Nucleus accumbens (tissue), 56 donors: ENCODE results near the gene NME9.

Source experiments
- DNase-seq, 56 donors: peaks; one replicate each; lab custom pipeline; 2025; lab: John Stamatoyannopoulos, UW

NME9 gene

DNA sequence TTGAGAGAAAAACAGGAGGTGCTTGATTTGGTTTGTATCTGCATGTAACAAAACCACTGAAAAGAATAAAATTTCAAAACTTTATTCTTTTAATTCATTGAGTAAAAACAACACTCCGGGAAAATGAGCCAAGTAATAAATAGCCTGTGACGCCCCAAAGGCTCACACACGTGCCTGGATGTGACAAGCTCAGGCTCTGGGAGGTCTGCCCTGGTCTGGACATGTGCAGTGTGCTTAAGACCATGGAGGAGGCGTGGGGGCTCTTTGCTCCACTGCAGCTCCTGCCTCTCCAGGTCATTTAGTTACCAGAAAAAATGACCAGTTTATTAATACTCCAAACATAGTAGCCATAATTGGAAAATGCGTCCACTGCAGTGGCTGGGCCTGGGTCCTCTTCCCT lies 8.6 kb upstream of the NME9 start:
- no peak for DNase-seq

GRCh38 chr3:138336454-138336999 lies 6.9 kb upstream of the NME9 start:
- no peak for DNase-seq

- no peak for DNase-seq
Measured at GRCh38 chr3:138334608-138335007, 5.0 kb upstream of the NME9 start.

- DNase-seq: no peak
Measured at GRCh38 chr3:138332472-138333073, 2.9 kb upstream of the NME9 start.

DNA sequence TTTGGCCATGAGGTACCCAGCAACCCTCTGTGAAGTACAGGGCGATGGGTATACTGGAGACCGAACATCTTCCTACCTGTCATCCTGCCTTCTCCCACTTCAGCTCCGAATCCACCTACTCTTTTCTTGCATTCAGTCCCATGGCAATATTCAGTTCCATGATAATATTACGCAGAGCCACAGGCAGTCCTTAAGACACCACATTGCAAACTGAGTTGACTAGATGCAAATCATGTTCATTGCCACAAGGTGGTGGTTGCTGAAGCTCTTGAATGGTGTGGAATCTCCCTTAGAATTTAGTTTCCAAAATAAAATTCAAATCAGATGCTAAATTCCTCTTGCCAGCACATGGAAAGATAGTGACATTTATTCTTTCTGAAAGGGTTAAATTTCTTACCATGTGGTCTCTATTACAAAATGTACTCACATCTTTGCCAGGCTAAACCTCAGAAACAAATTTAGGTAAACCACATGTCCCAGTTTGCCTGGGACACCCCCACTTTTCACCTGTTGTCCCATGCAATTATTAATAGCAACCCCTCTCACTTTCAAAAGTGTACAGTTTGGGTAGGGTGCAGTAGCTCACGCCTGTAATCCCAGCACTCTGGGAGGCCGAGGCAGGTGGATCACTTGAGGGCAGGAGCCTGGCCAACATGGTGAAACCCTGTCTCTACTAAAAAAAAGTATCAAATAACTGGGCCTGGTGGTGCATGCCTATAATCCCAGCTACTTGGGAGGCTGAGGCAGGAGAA lies 1.7 kb upstream of the NME9 start:
- peak in 1 of 56 donors; percentile 19 for DNase-seq

- DNase-seq: no peak
Measured at GRCh38 chr3:138329984-138330293, 288 bp upstream of the NME9 start.

- DNase-seq: no peak
Measured at GRCh38 chr3:138328341-138328740, 1.3 kb downstream of the NME9 start.

GRCh38 chr3:138327831-138328230 lies 1.8 kb downstream of the NME9 start:
- no peak for DNase-seq

- DNase-seq: no peak
Measured at GRCh38 chr3:138326866-138327595, 2.6 kb downstream of the NME9 start.

- no peak for DNase-seq
Measured at GRCh38 chr3:138325990-138326389, 3.7 kb downstream of the NME9 start.

DNA sequence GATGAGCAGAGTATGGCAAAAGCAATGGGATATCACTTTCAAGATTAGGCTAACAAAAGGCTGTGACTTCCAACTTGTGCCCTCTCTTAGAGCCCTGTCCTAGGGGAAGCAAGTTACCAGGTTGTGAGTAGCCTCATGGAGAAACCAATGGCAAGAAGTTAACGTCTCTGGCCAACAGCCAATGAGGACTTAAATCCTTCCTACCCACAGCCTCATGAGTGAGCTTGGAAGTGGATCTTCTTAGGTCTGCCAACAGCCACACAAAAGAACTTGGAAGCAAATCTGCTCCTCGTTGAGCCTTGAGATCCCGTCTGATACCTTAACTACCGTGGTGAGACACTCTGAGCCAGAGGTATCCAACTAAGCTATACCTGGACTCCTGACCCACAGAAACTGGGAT lies 5.7 kb downstream of the NME9 start:
- no peak for DNase-seq

GRCh38 chr3:138317687-138318086 lies 12.0 kb downstream of the NME9 start:
- DNase-seq: no peak

- no peak for DNase-seq
Measured at GRCh38 chr3:138314751-138315150, 14.9 kb downstream of the NME9 start.

DNA sequence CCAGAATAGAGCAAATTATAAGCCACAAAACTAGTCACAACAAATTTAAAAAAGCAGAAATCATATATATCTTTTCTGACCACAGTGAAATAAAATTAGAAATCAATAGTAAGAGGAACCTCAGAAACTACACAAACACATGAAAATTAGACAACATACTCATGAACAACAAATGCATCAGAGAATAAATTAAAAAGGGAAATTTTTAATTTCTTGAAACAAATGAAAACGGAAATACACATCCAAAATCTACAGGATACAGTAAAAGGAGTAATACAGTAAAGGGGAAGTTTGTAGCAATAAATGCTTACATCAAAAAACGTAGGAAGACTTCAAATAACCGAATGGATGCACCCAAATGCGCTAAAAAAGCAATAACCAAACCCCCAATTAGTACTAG lies 19.2 kb downstream of the NME9 start:
- DNase-seq: no peak

- DNase-seq: no peak
Measured at GRCh38 chr3:138308783-138309182, 20.9 kb downstream of the NME9 start.

DNA sequence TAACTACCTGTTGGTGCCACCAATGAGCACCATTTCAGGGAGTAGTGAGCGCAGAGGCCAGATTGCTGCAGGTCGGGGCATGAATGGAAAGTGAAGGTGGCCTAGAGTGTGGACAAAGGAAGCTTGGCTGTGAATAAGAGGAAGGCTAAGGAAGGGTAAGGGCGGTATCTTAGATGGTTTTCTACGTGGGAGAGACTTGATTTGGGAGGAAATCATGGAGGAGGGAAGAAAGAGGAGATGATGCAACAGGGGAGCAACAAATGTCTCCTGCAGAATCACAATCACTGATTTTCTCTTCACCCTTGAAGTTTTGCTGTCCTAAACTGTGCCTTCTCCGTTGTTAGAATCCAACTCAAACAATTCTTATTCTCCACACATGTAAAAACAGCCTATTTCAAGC lies 21.8 kb downstream of the NME9 start:
- DNase-seq: no peak

DNA sequence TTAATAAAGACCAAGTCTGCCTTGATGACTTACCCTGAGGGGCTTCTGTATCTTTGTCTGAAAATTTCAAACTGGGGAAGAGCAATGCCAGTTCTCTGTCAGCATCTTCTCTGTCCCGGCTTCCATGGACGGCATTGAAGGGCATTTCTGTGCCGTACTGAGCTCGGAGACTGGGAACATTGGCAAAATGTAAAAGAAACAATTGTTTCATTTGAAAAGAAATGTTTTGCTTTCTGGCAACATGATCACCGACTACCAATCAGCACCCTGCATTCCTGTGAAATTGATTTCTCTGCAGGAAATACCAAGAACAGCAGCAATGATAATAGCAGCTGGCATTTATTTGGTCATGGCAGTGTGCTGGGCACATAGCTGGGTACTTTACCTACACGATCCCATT lies 26.2 kb downstream of the NME9 start:
- DNase-seq: peak in 9 of 56 donors; percentile 7 to 34 (median 12)

GRCh38 chr3:138300647-138301046 lies 29.0 kb downstream of the NME9 start:
- DNase-seq: peak in 1 of 56 donors; percentile 3

DNA sequence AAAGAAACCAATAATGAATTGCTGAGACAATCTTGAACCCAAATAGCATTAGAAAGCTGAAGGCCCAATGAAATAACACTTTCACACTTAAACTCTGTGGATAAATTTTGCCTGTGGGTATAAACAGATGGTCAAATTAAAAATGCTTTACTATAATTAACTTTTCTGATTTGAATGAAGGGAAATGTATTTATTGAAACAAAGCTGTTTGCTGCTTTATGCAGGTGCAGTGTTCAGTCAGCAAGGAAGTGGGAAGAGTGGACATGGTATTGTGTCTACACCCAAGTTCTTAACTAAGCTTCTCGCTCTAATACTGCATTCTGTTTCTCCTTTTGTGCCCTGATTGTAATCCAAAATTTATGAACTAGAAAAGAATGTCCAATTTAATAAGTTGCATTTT lies 31.8 kb downstream of the NME9 start:
- DNase-seq: no peak

GRCh38 chr3:138297059-138297607 lies 32.5 kb downstream of the NME9 start:
- DNase-seq: no peak

- DNase-seq: no peak
Measured at GRCh38 chr3:138296639-138297038, 33.0 kb downstream of the NME9 start.
